ENCODE data around the gene FADS1.

The FADS1 gene

DNA sequence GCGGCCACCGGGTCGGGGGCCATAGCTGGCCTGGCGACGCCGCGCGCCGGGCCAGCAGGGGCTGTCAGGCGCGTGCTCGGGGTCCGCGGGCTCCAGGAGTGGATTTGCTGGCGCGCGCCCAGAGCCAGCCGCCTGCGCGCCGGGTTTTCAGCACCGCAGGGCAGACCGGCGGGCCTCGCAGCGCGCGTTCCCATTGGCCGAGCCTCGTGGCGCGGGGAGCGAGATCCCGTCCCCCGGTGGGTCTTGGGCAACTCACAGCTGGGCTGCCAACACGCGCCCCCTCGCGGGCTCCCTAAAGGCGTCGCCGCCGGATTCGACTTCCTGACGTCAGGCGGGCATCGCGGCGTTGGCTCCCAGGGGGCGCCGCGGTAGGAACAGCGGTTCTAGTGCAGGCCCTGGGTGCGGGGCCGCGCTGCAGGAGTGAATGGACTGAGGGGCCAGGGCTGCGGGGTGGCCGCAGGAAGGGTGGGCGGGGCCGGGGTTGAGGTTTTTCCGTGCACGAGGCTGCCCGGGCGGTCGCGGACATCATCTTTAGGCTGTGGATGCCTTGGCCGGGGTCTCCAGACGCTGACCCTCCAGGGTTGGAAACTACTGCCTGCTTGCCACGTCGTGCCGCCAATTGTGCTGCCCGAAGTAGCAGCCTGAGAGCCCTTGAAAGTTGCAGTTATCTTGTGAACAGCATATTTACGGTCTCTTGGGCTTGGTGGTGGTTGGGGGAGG, at the start of gene FADS1:
TSS of gene FADS1 (minus strand) at position 268 of the 720 bp plus-strand sequence. CDS start at position 194, 74 bp downstream.
- DNase-seq (ENCODE audit: insufficient read length, low spot score), result peak; percentile 91
- FAIRE-seq, result no peak

DNA sequence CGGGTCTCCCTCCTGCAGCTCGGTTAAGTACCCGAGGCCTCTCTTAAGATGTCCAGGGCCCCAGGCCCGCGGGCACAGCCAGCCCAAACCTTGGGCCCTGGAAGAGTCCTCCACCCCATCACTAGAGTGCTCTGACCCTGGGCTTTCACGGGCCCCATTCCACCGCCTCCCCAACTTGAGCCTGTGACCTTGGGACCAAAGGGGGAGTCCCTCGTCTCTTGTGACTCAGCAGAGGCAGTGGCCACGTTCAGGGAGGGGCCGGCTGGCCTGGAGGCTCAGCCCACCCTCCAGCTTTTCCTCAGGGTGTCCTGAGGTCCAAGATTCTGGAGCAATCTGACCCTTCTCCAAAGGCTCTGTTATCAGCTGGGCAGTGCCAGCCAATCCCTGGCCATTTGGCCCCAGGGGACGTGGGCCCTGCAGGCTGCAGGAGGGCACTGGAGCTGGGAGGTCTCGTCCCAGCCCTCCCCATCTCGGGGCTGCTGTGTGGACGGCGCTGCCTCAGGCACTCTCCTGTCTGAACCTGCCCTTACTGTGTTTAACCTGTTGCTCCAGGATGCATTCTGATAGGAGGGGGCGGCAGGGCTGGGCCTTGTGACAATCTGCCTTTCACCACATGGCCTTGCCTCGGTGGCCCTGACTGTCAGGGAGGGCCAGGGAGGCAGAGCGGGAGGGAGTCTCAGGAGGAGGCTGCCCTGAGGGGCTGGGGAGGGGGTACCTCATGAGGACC, 49.6 kb upstream of the FADS1 start:
- no peak for FAIRE-seq

DNA sequence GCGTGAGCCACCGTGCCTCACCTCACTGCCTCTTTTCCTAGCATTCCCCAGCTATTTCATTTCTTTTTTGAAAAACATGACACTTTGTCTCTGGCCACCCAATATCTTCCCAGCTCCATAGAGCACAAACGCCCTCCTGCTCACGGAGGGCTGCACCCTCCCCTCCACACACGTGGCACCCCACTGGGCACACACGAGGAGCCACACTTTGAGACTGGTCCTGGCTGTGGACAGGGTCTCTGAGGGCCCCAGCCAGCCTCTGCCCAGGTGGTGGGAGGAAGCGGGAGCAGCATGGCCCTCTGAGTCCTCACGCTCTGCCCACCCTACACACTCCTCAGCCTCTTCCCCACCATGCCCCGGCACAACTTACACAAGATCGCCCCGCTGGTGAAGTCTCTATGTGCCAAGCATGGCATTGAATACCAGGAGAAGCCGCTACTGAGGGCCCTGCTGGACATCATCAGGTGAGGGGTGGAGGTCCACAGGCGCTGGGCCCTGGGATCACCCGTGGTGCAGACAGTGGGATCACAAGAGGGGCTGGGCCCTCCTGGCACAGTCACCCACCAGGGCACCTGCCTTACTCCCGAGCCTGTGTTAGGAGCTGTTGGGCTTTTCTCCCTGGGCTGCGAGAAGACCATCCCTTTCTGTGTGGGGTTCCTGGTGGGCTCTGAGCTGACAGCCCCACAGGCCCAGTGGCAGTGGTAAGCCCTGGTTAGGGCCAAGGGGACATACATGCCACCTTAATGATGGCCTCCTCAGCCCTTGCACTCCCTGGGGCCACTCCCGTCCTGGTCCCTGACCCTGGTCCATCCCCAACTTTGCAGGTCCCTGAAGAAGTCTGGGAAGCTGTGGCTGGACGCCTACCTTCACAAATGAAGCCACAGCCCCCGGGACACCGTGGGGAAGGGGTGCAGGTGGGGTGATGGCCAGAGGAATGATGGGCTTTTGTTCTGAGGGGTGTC, 48.3 kb upstream of the FADS1 start:
- FAIRE-seq (no peak), DNase-seq (ENCODE audit: insufficient read length, low spot score) (no peak)

More for the DNA sequence above, 49.6 kb upstream of the FADS1 start:
- no peak for DNase-seq (ENCODE audit: insufficient read length, low spot score)

DNA sequence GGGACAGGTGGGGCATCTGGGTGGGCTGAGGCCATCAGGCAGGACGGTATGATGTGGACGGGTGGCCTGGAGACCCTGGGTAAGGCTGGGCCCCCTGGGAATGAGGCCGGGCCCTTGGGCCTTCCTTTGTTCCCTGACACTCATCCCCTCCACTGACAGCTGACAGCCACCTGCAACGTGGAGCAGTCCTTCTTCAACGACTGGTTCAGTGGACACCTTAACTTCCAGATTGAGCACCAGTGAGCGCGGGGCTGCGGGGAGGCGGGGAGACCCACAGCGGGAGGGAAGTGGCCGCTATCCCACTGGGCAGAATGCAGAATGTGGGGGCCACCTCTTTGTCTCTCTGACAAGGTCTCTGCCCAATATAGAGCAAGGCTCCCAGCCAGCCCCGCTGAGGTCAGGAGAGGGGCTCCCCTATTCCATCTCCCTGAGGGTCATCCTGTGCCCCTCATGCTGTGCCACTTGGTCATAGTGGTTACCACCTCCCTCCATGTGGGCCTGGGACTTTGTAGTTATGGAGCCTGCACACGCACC, 46.8 kb upstream of the FADS1 start:
- FAIRE-seq (no peak), DNase-seq (ENCODE audit: insufficient read length, low spot score) (no peak)

DNA sequence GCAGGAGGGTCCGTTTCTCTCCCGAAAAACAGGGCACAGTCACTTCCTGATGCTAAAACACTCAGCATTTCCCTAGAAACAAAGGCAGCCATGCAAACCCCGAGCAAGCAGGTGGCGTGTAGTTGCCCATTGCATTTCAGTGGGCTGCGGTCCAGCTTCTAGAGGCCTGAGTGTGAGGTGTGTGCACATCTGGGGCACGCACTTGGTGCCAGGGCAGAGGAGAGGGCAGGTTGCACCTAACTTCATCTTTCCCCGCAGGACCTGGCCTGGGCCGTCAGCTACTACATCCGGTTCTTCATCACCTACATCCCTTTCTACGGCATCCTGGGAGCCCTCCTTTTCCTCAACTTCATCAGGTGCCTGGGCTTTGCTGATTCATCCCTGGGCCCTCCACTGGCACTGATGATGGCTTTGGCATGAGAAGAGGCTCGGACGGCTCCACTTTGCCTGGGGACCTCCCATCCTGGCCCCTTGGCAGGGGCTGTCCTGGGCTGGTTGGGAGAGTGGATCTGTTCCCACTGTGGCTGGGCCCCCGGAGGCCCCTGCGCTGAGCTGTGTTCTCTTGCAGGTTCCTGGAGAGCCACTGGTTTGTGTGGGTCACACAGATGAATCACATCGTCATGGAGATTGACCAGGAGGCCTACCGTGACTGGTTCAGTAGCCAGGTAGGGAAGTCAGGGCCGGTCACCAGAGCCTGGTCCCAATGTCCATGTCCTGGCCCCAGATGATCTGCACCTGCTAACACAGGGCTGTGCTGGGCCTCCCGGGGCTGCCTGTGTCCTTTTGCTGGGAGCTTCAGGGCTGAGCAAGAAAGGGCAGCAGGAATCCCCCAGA, 46.1 kb upstream of the FADS1 start:
- no peak for FAIRE-seq
- no peak for DNase-seq (ENCODE audit: insufficient read length, low spot score)

DNA sequence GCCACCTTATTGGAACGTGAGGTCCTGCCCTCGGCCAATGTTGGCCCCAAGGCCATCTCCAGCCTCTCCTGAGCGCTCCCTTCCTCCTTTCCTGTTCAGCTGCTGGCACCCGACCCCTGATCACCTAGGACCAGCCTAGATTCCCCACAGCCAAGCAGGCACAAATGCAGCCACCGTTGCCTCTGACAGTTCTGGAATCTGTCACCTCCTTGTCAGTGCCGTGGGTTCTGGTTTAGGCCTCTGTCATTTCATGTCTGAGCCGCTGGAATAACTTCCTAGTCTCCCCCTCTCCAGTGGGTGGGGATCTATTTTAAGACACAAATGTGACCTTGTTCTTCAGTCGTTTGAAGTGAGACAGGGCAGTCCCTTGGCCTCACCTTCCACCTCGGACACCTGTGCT, 44.8 kb upstream of the FADS1 start:
- no peak for DNase-seq (ENCODE audit: insufficient read length, low spot score)
- no peak for FAIRE-seq

DNA sequence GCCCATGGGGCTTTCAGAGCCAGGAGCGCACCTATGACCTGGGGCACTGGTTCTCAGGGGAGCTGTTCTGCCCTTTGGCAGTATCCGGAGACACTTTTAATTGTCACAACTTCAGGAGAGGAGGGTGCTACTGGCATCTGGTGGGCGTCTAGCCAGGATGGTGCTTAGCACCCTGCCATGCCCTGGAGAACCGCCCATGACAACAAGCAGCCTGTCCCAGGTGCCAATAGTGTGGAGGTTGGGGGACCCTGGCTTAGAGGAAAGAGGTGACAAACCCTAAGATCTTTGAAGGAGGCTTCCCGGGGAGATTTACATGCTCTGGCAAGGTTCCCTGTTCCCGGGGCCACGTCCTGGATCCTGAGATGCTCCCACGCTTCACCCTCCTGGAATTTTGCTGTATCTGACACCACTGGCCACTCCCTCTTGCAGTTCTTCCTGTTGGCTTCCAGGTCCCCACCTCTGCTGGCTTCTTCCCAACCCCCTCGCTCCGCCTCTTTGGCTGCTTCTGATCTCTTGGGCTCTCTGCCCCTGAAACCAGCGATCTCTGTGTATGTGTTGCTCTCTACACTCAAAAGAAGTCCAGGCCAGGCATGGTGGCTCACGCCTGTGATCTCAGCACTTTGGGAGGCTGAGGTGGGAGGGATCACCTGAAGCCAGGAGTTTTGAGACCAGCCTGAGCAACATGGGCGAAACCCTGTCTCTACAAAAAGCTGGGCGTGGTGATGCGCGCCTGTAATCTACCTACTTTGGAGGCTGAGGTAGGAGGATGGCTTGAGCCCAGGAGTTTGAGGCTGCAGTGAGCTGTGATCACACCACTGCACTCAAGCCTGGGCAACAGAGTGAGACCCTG, 43.5 kb upstream of the FADS1 start:
- FAIRE-seq (no peak), DNase-seq (ENCODE audit: insufficient read length, low spot score) (no peak)

DNA sequence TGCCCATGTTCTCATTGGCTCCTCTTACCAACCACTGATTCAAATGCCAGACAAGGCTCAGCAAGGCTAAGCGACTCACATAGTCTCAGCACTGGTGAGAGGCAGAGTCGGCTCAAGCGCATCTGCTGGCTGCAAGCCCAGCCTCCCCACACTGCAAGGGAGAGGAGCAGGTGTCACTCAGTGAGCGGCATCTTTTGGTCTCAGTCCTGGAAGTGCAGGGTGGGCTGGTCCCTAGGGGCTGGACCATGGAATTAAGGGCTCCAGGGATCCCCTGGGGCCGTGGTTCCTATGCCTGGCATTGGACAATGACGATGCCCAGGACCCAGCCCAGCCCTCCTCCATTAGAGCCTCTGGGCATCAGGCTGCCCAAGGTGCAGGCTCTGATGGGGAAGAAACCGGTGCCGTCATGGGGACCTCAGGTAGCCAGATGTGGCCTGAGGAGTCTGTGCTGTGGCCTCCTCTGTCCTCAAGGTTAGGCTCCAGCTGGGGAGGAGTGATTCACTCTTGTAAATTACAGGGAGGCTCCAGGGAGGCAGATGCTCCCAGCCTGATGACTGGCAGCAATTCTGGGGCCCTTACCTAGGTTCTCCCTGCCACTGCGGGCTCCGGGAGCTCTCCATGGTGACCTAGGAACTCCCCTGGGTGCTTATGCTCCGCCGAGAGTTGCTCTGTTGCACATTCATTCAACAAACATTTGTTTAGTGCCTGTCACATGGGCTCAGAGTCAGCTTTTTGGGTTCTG, 39.3 kb upstream of the FADS1 start:
- DNase-seq (ENCODE audit: insufficient read length, low spot score) (no peak), FAIRE-seq (no peak)

DNA sequence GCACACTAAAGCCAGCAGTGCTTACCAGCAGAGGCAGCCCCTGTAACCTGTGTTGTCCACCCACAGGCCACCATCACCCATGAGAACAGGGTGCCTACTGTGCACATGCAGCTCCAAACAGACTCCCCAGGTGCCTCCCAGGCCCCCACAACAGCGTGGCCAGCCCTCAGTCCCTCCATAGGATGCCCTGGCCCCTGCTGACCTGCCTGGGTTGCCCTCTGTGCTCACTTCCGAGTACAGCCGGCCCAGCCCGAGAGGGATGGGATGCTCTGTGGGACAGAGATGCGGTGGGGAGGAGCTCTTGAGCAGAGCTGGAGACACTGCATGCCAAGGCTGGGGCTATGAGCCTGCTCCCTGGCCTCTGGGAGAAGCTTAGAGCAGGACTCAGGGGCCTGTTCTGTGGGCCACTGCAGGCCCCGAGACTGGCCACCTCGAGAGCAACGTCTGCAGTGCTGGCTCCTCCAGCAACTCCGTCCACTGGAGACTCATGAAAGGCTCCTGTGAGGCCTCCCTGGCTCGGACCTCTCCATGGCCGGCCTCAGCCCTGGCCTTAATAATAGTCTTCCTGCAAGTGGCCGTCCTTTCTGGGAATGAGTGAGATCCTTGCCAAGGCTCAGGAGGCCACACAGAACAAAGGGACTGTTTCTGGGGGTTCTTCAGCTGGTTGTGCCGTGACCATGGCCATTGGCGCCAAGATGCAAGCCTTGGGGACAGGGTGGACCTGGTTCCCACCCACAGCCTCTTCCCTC, 38.3 kb upstream of the FADS1 start:
- no peak for FAIRE-seq

DNA sequence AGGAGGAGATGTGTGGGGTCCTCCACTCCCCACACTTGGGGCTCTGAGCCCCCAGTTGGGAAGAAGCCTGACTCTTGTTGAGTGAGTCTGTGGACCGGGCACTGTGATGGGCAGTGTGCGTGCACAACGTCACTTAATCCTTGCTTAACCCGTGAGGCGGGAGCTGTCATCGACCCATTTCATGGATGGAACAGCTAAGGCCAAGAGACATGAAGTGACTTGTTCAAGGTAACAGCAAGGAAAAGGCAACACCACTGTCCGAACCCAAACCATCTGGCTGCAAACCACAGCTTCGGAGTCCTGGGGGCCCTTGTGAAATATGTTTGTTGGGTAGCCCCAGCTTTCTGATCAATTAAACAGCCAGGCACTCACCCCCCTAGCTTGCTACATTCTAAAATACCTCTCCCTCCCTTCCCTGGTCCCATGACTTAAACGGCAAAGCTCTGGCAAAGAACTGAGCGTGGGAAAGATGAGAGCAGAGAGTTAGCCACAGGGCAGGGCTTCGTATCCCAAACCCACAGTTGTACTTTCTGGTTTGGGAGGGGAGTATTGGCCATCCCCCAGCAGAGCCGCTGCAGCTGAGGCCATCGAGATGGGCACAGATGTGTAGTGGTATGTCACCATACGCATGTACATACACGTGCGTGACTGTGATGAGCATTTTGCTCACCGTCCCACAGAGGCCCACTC, 37.5 kb upstream of the FADS1 start:
- DNase-seq (ENCODE audit: insufficient read length, low spot score) (no peak), FAIRE-seq (no peak)

More for the DNA sequence above, 38.3 kb upstream of the FADS1 start:
- DNase-seq (ENCODE audit: insufficient read length, low spot score), result no peak

DNA sequence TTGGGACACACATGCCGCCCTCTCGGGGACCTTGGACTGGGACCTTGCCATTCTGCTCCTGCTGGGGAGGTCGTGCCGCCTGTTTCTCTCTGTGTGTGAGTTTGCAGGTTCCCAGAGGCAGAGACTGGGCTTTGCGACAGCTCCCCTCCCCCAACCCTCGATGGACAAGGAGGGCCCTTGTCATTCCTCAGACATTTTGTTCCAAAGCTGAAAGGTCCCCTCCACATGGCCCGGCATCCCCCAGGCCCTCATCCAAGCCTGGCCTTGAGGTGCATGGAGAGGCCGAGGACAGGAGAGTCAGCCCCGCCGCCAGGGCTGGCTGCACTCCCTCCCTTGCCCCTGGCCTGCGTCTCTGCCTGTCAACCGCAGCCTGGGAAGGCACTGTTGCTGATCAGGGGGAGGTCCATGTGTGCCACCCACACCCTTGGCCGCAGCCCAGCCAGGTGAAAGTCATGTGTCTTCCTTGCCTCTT, 36.9 kb upstream of the FADS1 start:
- DNase-seq (ENCODE audit: insufficient read length, low spot score) (no peak), FAIRE-seq (no peak)

DNA sequence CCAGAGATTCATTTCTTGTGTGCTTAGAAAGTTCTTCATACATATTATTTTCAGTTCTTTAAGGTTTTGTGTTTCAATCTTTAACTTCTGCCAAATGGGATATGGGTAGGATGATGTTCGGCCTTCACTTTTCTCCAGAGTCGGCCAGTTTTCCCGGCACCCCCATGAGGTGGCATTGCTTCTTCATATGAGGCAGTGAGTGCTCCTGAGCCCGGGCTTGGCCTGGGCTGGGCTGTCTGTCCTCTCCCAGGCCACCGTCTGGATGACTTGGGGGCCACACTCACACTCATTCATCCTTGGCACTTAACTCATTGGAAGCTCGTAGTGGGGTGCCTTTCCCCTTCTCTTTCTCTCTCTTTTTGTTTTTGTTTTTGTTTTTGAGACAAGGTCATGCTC, 35.1 kb upstream of the FADS1 start:
- DNase-seq (ENCODE audit: insufficient read length, low spot score) (no peak), FAIRE-seq (no peak)

DNA sequence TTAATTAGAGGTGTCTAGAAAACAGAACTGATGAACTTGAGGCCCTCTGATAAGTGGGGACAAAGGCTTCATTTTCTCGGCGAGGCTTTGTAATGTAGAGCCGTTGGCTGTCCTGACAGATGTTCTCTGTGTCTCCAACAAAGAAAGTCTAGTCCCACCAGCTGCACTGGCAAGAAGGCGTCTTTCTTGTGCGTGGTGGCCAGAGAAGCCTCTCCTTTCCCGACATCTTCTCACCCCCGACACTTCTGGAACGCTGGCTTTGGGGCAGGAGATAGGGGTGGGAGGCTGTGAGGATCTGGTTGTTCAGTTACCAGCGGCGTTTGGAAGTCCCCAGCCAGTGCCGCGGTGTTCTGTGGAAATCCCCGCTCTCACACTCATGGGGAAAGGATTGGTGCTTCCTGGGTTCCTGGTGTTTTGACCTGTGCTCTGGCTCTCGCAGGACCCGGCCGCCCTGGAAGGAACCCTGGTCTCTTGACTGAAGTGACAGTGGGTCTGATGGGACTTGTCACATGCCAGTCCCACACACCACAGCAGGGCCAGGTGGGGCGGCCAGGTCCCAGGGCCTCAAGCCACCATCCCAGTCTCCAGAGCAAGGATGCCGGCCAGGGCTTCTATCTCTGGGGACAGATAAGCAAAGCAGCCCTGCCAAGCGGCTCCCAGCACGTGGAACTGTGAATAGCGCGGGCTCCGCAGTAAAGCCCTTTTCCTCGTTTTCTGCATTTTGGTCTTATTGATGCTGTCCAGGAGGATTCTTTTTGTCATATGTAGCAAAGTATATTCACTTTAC, 34.5 kb upstream of the FADS1 start:
- DNase-seq (ENCODE audit: insufficient read length, low spot score), result no peak
- FAIRE-seq, result no peak

DNA sequence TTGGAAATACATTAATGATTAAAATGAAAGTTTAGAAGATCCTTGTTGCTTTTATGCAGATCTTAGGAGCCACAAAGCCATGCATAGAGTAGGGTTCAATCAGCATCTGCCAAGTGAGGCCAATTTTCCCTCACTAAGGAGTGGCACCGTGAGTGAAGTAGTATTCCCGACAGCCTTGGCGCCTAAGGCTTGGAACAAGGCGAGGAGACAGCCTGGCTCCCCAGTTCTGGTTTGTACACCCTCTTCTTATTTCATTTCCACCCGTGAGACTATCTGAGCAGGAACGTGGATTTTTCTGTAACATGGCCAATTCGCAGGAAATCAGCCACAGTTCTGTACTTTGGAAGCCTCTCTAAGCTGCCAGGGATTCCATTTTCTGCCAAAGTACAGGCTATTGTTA, 33.9 kb upstream of the FADS1 start:
- DNase-seq (ENCODE audit: insufficient read length, low spot score) (no peak), FAIRE-seq (no peak)

DNA sequence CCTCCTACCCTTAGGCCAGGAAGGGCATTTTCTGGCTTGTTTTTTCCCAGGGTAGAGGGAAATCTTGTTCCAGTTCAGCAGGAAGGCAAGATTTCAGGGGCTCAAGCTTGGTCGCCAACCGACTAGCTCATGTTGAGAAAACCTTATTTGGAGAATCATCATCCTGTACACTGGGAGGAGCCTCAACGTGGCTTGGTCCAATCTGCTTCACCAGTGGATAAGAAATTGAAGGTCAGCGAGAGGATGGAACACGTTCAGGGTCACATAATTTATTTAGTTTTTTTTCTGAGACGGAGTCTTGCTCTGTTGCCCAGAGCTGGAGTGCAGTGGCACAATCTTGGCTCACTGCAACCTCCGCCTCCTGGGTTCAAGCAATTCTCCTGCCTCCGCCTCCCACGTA, 31.8 kb upstream of the FADS1 start:
- FAIRE-seq, result no peak
- no peak for DNase-seq (ENCODE audit: insufficient read length, low spot score)

DNA sequence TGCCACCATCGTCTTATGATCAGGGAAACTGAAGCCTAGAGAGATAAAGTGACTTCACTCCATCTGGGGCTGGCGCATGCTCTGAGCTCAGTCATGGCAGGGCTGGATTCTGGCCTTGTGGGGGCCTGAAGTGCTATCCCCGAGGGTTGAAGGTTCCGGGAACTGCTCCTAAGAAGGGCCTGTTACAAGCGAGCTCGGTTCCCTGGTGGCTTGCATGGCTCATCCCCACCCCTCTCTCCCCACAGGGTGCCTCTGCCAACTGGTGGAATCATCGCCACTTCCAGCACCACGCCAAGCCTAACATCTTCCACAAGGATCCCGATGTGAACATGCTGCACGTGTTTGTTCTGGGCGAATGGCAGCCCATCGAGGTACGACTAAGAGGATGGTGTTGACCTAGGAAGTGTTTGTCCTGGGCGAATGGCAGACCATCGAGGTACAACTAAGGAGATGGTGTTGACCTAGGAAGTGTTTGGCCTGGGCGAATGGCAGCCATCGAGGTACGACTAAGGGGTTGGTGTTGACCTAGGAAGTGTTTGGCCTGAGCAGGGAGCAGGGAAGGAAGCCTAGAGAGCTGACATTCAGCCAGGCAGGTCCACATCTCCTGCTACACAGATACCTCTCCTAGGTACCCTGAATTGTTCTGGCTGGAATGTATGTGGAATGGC, 31.2 kb upstream of the FADS1 start:
- FAIRE-seq, result no peak
- no peak for DNase-seq (ENCODE audit: insufficient read length, low spot score)
